ENCODE data around the gene RCSD1.
A peak's percentile ranks its signal among the peaks of the same experiment; 100 is the strongest.

Gene RCSD1

DNA sequence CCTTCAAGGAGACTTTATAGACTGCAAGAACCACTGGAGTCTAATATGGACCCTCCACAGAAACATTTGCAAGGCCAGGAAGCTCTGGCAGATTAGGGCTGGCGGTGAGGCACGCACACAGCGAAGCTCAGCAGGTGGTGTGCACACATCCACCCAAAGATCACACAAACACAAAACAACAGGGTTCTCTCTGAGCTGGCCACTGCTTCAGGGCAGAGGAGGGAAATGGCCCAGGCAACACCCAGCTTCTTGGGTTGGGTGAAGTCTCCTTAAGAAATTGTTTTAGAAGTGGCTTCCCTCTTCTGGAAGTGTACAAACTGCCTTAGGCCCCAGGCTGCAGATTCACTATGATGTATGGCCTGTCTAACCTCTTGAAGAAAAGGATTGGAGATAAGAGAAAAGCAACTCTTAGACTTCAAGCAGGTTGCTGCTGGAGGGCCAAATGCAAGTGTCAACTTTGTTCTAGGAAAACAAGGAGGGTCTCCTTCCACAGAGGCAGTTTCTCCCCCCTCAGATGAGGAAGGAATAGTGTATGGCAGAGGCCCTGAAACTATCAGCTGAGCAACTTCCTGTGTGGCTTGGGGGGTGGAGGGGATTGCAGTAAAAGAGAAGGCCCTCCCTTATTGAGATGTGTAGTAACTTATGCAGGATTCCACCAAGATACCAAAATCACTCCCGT, 2.0 kb downstream of the RCSD1 start:
- no peak for ATAC-seq (ENCODE audit: low read depth)
- DNase-seq (ENCODE audit: low spot score): no peak
- no peaks in the 10 kb centered on the region for H3K36me3 ChIP-seq (ENCODE audit: low read depth)
- H3K27ac ChIP-seq (ENCODE audit: poor library complexity, severe bottlenecking): no peak overlapping the region
- H3K27me3 ChIP-seq (ENCODE audit: insufficient read depth, poor library complexity, severe bottlenecking): no peaks in the 10 kb centered on the region
- no peak overlapping the region for H3K4me3 ChIP-seq (ENCODE audit: severe bottlenecking)
- peaks cover 2% of the 10 kb centered on the region for H3K9me3 ChIP-seq (ENCODE audit: severe bottlenecking)
- no peak for TF ChIP-seq CTCF (IDR thresholded peaks at IDR 0.05; ENCODE audit: poor library complexity, severe bottlenecking)
- H3K4me1 ChIP-seq (ENCODE audit: insufficient read depth, poor library complexity, severe bottlenecking): no peaks in the 10 kb centered on the region

GRCh38 chr1:167633258-167633944, 3.4 kb downstream of the RCSD1 start:
- Histone ChIP-seq H3K27ac (ENCODE audit: poor library complexity, severe bottlenecking) (no peak overlapping the region), H3K4me3 (ENCODE audit: severe bottlenecking) (no peak overlapping the region), H3K9me3 (ENCODE audit: severe bottlenecking) (peaks cover 2% of the 10 kb centered on the region), H3K4me1 (ENCODE audit: insufficient read depth, poor library complexity, severe bottlenecking) (no peaks in the 10 kb centered on the region), H3K27me3 (ENCODE audit: insufficient read depth, poor library complexity, severe bottlenecking) (no peaks in the 10 kb centered on the region), H3K36me3 (ENCODE audit: low read depth) (no peaks in the 10 kb centered on the region)
- no peak for ATAC-seq (ENCODE audit: low read depth)
- TF ChIP-seq CTCF (IDR thresholded peaks at IDR 0.05; ENCODE audit: poor library complexity, severe bottlenecking): no peak
- DNase-seq (ENCODE audit: low spot score): no peak

GRCh38 chr1:167634435-167634834, 4.4 kb downstream of the RCSD1 start:
- no peaks in the 10 kb centered on the region for H3K4me1 ChIP-seq (ENCODE audit: insufficient read depth, poor library complexity, severe bottlenecking)
- DNase-seq (ENCODE audit: low spot score): no peak
- no peak for TF ChIP-seq CTCF (IDR thresholded peaks at IDR 0.05; ENCODE audit: poor library complexity, severe bottlenecking)
- H3K4me3 ChIP-seq (ENCODE audit: severe bottlenecking): no peak overlapping the region
- no peak overlapping the region for H3K27ac ChIP-seq (ENCODE audit: poor library complexity, severe bottlenecking)
- ATAC-seq (ENCODE audit: low read depth): peak; percentile 35; the same call in 2 of the 3 replicates
- no peaks in the 10 kb centered on the region for H3K27me3 ChIP-seq (ENCODE audit: insufficient read depth, poor library complexity, severe bottlenecking)
- no peaks in the 10 kb centered on the region for H3K36me3 ChIP-seq (ENCODE audit: low read depth)
- H3K9me3 ChIP-seq (ENCODE audit: severe bottlenecking): peaks cover 2% of the 10 kb centered on the region

- H3K4me3 ChIP-seq (ENCODE audit: severe bottlenecking): no peak overlapping the region
- H3K27ac ChIP-seq (ENCODE audit: poor library complexity, severe bottlenecking): no peak overlapping the region
Measured at GRCh38 chr1:167635156-167635648, 5.2 kb downstream of the RCSD1 start.

More at GRCh38 chr1:167635156-167635648, 5.2 kb downstream of the RCSD1 start:
- no peaks in the 10 kb centered on the region for H3K4me1 ChIP-seq (ENCODE audit: insufficient read depth, poor library complexity, severe bottlenecking)
- ATAC-seq (ENCODE audit: low read depth) (no peak), DNase-seq (ENCODE audit: low spot score) (no peak)
- TF ChIP-seq CTCF (IDR thresholded peaks at IDR 0.05; ENCODE audit: poor library complexity, severe bottlenecking): no peak
- H3K36me3 ChIP-seq (ENCODE audit: low read depth): no peaks in the 10 kb centered on the region
- H3K9me3 ChIP-seq (ENCODE audit: severe bottlenecking): no peaks in the 10 kb centered on the region
- H3K27me3 ChIP-seq (ENCODE audit: insufficient read depth, poor library complexity, severe bottlenecking): no peaks in the 10 kb centered on the region
